H1 (cell line): ENCODE measurements around the gene WDR5. TPM values are rescaled to one million over a fixed set of nuclear protein-coding genes. Genes with fewer than 3 reads are reported as not detected.
A peak's percentile ranks its signal among the peaks of the same experiment; 100 is the strongest.

Experiments
- CTCF ChIA-PET: fragments of 300-600 bp; sonication (Branson Sonifier 250); formaldehyde crosslinking; loops from one replicate; lab custom pipeline; 2021; ENCODE audit not compliant: partially characterized antibody; lab: Charles Lee
- POLR2A ChIA-PET: fragments of 300-600 bp; sonication (Branson Sonifier 250); formaldehyde crosslinking; loops from one replicate; lab custom pipeline; 2021; ENCODE audit warnings: inconsistent platforms; ENCODE audit not compliant: partially characterized antibody; lab: Charles Lee
- DNase-seq, 2 experiments: peaks; one replicate each; pipeline versions ENCODE4 v3.0.0 to v3.0.0-alpha.2; 2010 to 2022; ENCODE audit warnings: low spot score in 2 of 2, low read depth in 1 of 2, mixed read lengths in 1 of 2
- FAIRE-seq: peaks from 2 replicates; lab custom pipeline; 2011; peaks lifted over from hg19 to GRCh38; lab: Jason Lieb, UNC
- H2AFZ ChIP-seq: 2 replicates; pipeline ENCODE4 v1.8.1; 2012; ENCODE audit warnings: low read length, inconsistent platforms
- H2AK5ac ChIP-seq: 2 replicates; pipeline ENCODE4 v1.6.1; 2013; ENCODE audit warnings: low read depth, low read length
- H2BK120ac ChIP-seq: replicated peaks from 2 replicates; pipeline ENCODE3; 2013; ENCODE audit warnings: low read depth, low read length, inconsistent platforms
- H2BK12ac ChIP-seq: 2 replicates; pipeline ENCODE4 v1.6.1; 2013; ENCODE audit warnings: low read depth, low read length
- H2BK15ac ChIP-seq: 2 replicates; pipeline ENCODE4 v1.6.1; 2013; ENCODE audit warnings: low read length
- H2BK20ac ChIP-seq: 2 replicates; pipeline ENCODE4 v1.6.1; 2013; ENCODE audit warnings: low read length
- H2BK5ac ChIP-seq: 2 replicates; pipeline ENCODE4 v1.6.1; 2013; ENCODE audit warnings: low read depth, low read length
- H3K14ac ChIP-seq: 2 replicates; pipeline ENCODE4 v1.6.1; 2013; ENCODE audit warnings: inconsistent platforms; ENCODE audit not compliant: insufficient read length
- H3K18ac ChIP-seq: 2 replicates; pipeline ENCODE4 v1.6.1; 2013; ENCODE audit warnings: low read length; ENCODE audit errors: extremely low read depth
- H3K23ac ChIP-seq: 2 replicates; pipeline ENCODE4 v1.6.1; 2013; ENCODE audit warnings: inconsistent platforms; ENCODE audit not compliant: insufficient read length
- H3K23me2 ChIP-seq: 2 replicates; pipeline ENCODE4 v1.6.1; 2013; ENCODE audit warnings: low read depth, low read length
- H3K27ac ChIP-seq: 2 replicates; pipeline ENCODE4 v1.6.1; 2011; ENCODE audit warnings: low read depth, low read length, inconsistent platforms
- H3K27me3 ChIP-seq, 4 experiments: replicated peaks in 1 of 4; 1 replicate in 1 of 4; 2 replicates in 3 of 4; pipeline versions ENCODE4 v1.6.1 to v1.8.1; 2011 to 2013; ENCODE audit warnings: low read length in 3 of 4, mild to moderate bottlenecking in 3 of 4, inconsistent platforms in 2 of 4, mixed read lengths in 2 of 4, moderate library complexity in 1 of 4; ENCODE audit not compliant: control insufficient read depth in 3 of 4, insufficient read depth in 3 of 4; ENCODE audit errors: extremely low read depth in 1 of 4
- H3K36me3 ChIP-seq, 4 experiments: 2 replicates each; pipeline versions ENCODE4 v1.6.1 to v1.8.1; 2011 to 2013; ENCODE audit warnings: mild to moderate bottlenecking in 4 of 4, low read length in 3 of 4, moderate library complexity in 2 of 4, control low read depth in 1 of 4, inconsistent platforms in 1 of 4; ENCODE audit not compliant: insufficient read depth in 4 of 4, control insufficient read depth in 2 of 4
- H3K4ac ChIP-seq: replicated peaks from 2 replicates; pipeline ENCODE3; 2013; ENCODE audit warnings: low read length, low read depth, mixed read lengths, inconsistent platforms; ENCODE audit not compliant: insufficient read length
- H3K4me1 ChIP-seq, 4 experiments: replicated peaks in 1 of 4; 1 replicate in 1 of 4; 2 replicates in 3 of 4; pipeline versions ENCODE4 v1.6.1 to v1.8.1; 2011 to 2013; ENCODE audit warnings: low read length in 3 of 4, inconsistent platforms in 2 of 4, mixed read lengths in 1 of 4; ENCODE audit not compliant: insufficient read depth in 4 of 4, control insufficient read depth in 3 of 4
- H3K4me2 ChIP-seq, 2 experiments: 2 replicates each; pipeline versions ENCODE4 v1.6.1 to v1.8.1; 2011 to 2013; ENCODE audit warnings: low read depth in 2 of 2, low read length in 2 of 2, control low read depth in 1 of 2, inconsistent platforms in 1 of 2, mild to moderate bottlenecking in 1 of 2; ENCODE audit not compliant: insufficient read depth in 1 of 2
- H3K4me3 ChIP-seq, 4 experiments: fragments of 200-600, 300-600 bp in 1 of 4; sonication (generic), shearing (Covaris generic), sonication (Bioruptor Twin) in 1 of 4; 2 replicates each; pipeline versions ENCODE4 v1.5.1 to v1.8.1; 2011 to 2016; ENCODE audit warnings: low read length in 4 of 4, low read depth in 3 of 4, control low read depth in 2 of 4, inconsistent platforms in 2 of 4, mild to moderate bottlenecking in 2 of 4, mixed read lengths in 1 of 4, moderate library complexity in 1 of 4; ENCODE audit not compliant: insufficient read depth in 2 of 4; ENCODE audit errors: extremely low read depth in 1 of 4
- H3K56ac ChIP-seq: replicated peaks from 2 replicates; pipeline ENCODE3; 2013; ENCODE audit warnings: low read depth, mild to moderate bottlenecking, mixed read lengths, low read length, inconsistent platforms; ENCODE audit not compliant: insufficient read length
- H3K79me1 ChIP-seq: 2 replicates; pipeline ENCODE4 v1.6.1; 2013; ENCODE audit warnings: low read depth, low read length, control low read depth
- H3K79me2 ChIP-seq, 2 experiments: 2 replicates each; pipeline versions ENCODE4 v1.6.1 to v1.8.1; 2012 to 2013; ENCODE audit warnings: low read length in 2 of 2, mild to moderate bottlenecking in 2 of 2, inconsistent platforms in 1 of 2; ENCODE audit not compliant: insufficient read depth in 2 of 2, control insufficient read depth in 1 of 2
- H3K9ac ChIP-seq, 4 experiments: replicated peaks in 1 of 4; 1 replicate in 1 of 4; 2 replicates in 3 of 4; pipeline versions ENCODE4 v1.6.1 to v1.8.1; 2011 to 2013; ENCODE audit warnings: low read depth in 3 of 4, low read length in 3 of 4, control low read depth in 2 of 4, mild to moderate bottlenecking in 2 of 4, moderate library complexity in 2 of 4, inconsistent platforms in 1 of 4; ENCODE audit errors: extremely low read depth in 1 of 4
- H3K9me3 ChIP-seq, 2 experiments: 2 replicates each; pipeline versions ENCODE4 v1.6.1 to v1.8.1; 2012 to 2013; ENCODE audit warnings: mild to moderate bottlenecking in 2 of 2, moderate library complexity in 2 of 2, control low read depth in 1 of 2, inconsistent platforms in 1 of 2, low read depth in 1 of 2, low read length in 1 of 2, mixed read lengths in 1 of 2; ENCODE audit not compliant: insufficient read depth in 2 of 2
- H4K20me1 ChIP-seq, 2 experiments: replicated peaks in 1 of 2; 2 replicates each; pipeline versions ENCODE3 to v1.8.1; 2011 to 2013; ENCODE audit warnings: inconsistent platforms in 2 of 2, low read length in 2 of 2, mild to moderate bottlenecking in 1 of 2; ENCODE audit not compliant: insufficient read depth in 2 of 2, control insufficient read depth in 1 of 2
- H4K5ac ChIP-seq: 2 replicates; pipeline ENCODE4 v1.6.1; 2013; ENCODE audit warnings: low read length, low read depth, mixed read lengths, inconsistent platforms; ENCODE audit not compliant: insufficient read length
- H4K8ac ChIP-seq: 2 replicates; pipeline ENCODE4 v1.8.0; 2013; ENCODE audit warnings: mild to moderate bottlenecking, moderate library complexity, low read length, inconsistent platforms; ENCODE audit not compliant: insufficient read depth; ENCODE audit errors: extremely low read depth
- H4K91ac ChIP-seq: replicated peaks from 2 replicates; pipeline ENCODE3; 2013; ENCODE audit warnings: low read length, mixed read lengths, inconsistent platforms; ENCODE audit not compliant: insufficient read length
- CEBPB ChIP-seq: IDR thresholded peaks from 2 replicates; pipeline ENCODE4 v1.6.1; 2012; ENCODE audit warnings: low read depth, low read length
- GTF2F1 ChIP-seq: IDR thresholded peaks from 2 replicates; pipeline ENCODE4 v1.6.1; 2012; ENCODE audit warnings: low read depth, low read length, improper control_type of control experiment, borderline replicate concordance
- HDAC6 ChIP-seq: IDR thresholded peaks from one replicate; pipeline ENCODE4 v1.7.1; 2012; ENCODE audit warnings: low read depth, mild to moderate bottlenecking, inconsistent platforms, low read length, moderate library complexity
- RAD21 ChIP-seq, 2 experiments: IDR thresholded peaks in 1 of 2; conservative IDR thresholded peaks in 1 of 2; 2 replicates each; pipeline ENCODE4 v1.6.1; 2011; ENCODE audit warnings: low read depth in 2 of 2, low read length in 2 of 2, improper control_type of control experiment in 1 of 2, inconsistent platforms in 1 of 2, mild to moderate bottlenecking in 1 of 2, moderate library complexity in 1 of 2
- RBBP5 ChIP-seq: IDR thresholded peaks from 2 replicates; pipeline ENCODE4 v1.7.1; 2012; ENCODE audit warnings: low read depth, mild to moderate bottlenecking, inconsistent platforms, low read length, moderate library complexity, borderline replicate concordance
- SAP30 ChIP-seq: fragments of 300-600 bp; sonication (generic); IDR thresholded peaks from 2 replicates; pipeline ENCODE4 v1.7.1; 2012; ENCODE audit warnings: low read length, moderate library complexity, mild to moderate bottlenecking, inconsistent platforms; ENCODE audit not compliant: insufficient read depth, insufficient replicate concordance
- SRF ChIP-seq: IDR thresholded peaks from 2 replicates; pipeline ENCODE4 v1.6.1; 2011; ENCODE audit warnings: mild to moderate bottlenecking, low read depth, low read length, moderate library complexity
- WGBS, 2 experiments: shearing (Covaris generic) in 1 of 2; methylation state at CpG; one replicate each; pipeline versions ENCODE4 v1.1.6 to v1.1.7; 2013 to 2015; ENCODE audit warnings: low lambda C conversion rate in 2 of 2, mixed read lengths in 2 of 2, inconsistent platforms in 1 of 2, low coverage in 1 of 2, missing lambda C conversion rate in 1 of 2; ENCODE audit not compliant: insufficient replicate concordance in 2 of 2, insufficient coverage in 1 of 2, insufficient read length in 1 of 2; ENCODE audit errors: extremely low coverage in 1 of 2, missing lambda C conversion rate in 1 of 2; 5-methylcytosine and 5-hydroxymethylcytosine counted together
- polyA plus RNA-seq, 7 experiments: library from polyadenylated mRNA; depleted of rRNA in 3 of 7; stranded (reverse) in 5 of 7; unstranded in 2 of 7; fragments of >200 nt in 5 of 7; fragments of 200-250 nt in 2 of 7; gene quantifications; 1 replicate in 5 of 7; 2 replicates in 1 of 7; 4 replicates in 1 of 7; pipeline versions ENCODE4 v1.2.1 to v1.2.3, GENCODE V29; 2011 to 2013; ENCODE audit warnings: missing spikeins in 2 of 7, mixed read lengths in 2 of 7
- total RNA-seq: library from RNA; stranded (reverse); fragmentation: NEBNext Ultra II Directional; extraction: Animal tissue kit (Norgen Biotek cat#: 25700); gene quantifications from 2 replicates; pipeline ENCODE4 v1.2.1, GENCODE V29; 2021

Gene WDR5
- total and polyA plus RNA-seq, 2 of the 8 experiments (the other 6 are each of a cell fraction or from before 2014, with no cell fraction given): 38.4 to 68.1 TPM

- no peaks in the 10 kb centered on the region for H3K23me2 ChIP-seq
- peak overlapping the region; percentile 57; the same call in 1 of the 2 replicates for H4K8ac ChIP-seq
- peaks cover 2% of the 10 kb centered on the region; the same call in 1 of the 2 replicates for H3K79me1 ChIP-seq
- ChIA-PET POLR2A (interaction anchor here (0.9 to 3.2 kb wide), 3 partner anchors 61 to 68 kb away, joined by 3 to 15 read pairs (median 4); no protein-coding TSS in a partner anchor), CTCF (interaction anchor here (0.5 to 1.1 kb wide), 2 partner anchors 20 to 22 kb away, joined by 3 to 4 read pairs; no protein-coding TSS in a partner anchor)
- peak overlapping the region; percentile 52 for H4K91ac ChIP-seq
- H3K4me3 ChIP-seq: no peak overlapping the region
- no peak overlapping the region for H3K4me2 ChIP-seq
- H3K79me2 ChIP-seq: no peaks in the 10 kb centered on the region
- no peak overlapping the region for H2BK120ac ChIP-seq
- no peaks in the 10 kb centered on the region for H3K27me3 ChIP-seq
- no peak overlapping the region for H2AFZ ChIP-seq
- peak overlapping the region; percentile 80; the same call in 1 of the 2 replicates for H2BK12ac ChIP-seq
- no peaks in the 10 kb centered on the region for H4K20me1 ChIP-seq
- H3K27ac ChIP-seq: no peak overlapping the region
- peak overlapping the region; percentile 19 for H4K5ac ChIP-seq
- no peak overlapping the region for H2BK5ac ChIP-seq
- H3K4ac ChIP-seq: no peak overlapping the region
- H3K56ac ChIP-seq: no peak overlapping the region
- no peak overlapping the region for H2AK5ac ChIP-seq
- H2BK15ac ChIP-seq: peak overlapping the region; percentile 83
- H3K9ac ChIP-seq: no peak overlapping the region
- H2BK20ac ChIP-seq: no peak overlapping the region
- no peak overlapping the region for H3K14ac ChIP-seq
- H3K4me1 ChIP-seq: peaks cover 5 to 17% (median 12%) of the 10 kb centered on the region in 4 experiments
- no peaks in the 10 kb centered on the region for H3K9me3 ChIP-seq
- peak overlapping the region; percentile 19; the same call in 1 of the 2 replicates for H3K18ac ChIP-seq
- no peak for DNase-seq
- FAIRE-seq: no peak
- no peak overlapping the region for H3K23ac ChIP-seq
- no peaks in the 10 kb centered on the region for H3K36me3 ChIP-seq
- WGBS, 2 experiments: 92% methylated on average over 36 of the region's 38 CpGs; no CpG with 5 or more reads in 1 of the 2 experiments
- TF ChIP-seq CEBPB: no peak
- TF ChIP-seq RAD21 (IDR thresholded peaks at IDR 0.05 in 1 of 2, conservative IDR thresholded peaks at IDR 0.05 in 1 of 2; ENCODE audit: low read depth in 2 of 2, low read length in 2 of 2): no peak
- TF ChIP-seq SRF: no peak
- TF ChIP-seq SAP30: no peak
- TF ChIP-seq GTF2F1: no peak
- no peak for TF ChIP-seq RBBP5
- no peak for TF ChIP-seq HDAC6
Observed at GRCh38 chr9:134128727-134129679, 6.9 kb upstream of the WDR5 start.
